KOPT-K1 (cell line): ENCODE results near the gene OGFOD2.
"Not testable (repeated sequence)": the region's sequence is repeated elsewhere in the genome, so short reads cannot be mapped to it uniquely, and the experiment has no call there.

ENCODE experiments used
- H3K27ac ChIP-seq: fragments of 200-600 bp; sonication (generic); 2 replicates; pipeline ENCODE4 v1.5.1; 2016; ENCODE audit warnings: antibody characterized with exemption, mild to moderate bottlenecking, low read depth, low read length; ENCODE audit not compliant: poor library complexity, severe bottlenecking
- H3K36me3 ChIP-seq: fragments of 200-600 bp; sonication (generic); 2 replicates; pipeline ENCODE4 v1.5.1; 2017; ENCODE audit warnings: antibody characterized with exemption, mild to moderate bottlenecking, low read length, moderate library complexity; ENCODE audit not compliant: insufficient read depth
- H3K9me3 ChIP-seq: fragments of 200-600 bp; sonication (generic); 2 replicates; pipeline ENCODE4 v1.5.1; 2017; ENCODE audit warnings: antibody characterized with exemption, low read length, mild to moderate bottlenecking; ENCODE audit not compliant: insufficient read depth, poor library complexity, severe bottlenecking

Gene OGFOD2

GRCh38 chr12:123013185-123014095 lies 38.4 kb downstream of the OGFOD2 start:
- H3K27ac ChIP-seq, result no peak overlapping the region
- H3K9me3 ChIP-seq, result no peaks in the 10 kb centered on the region
- peaks cover 65% of the 10 kb centered on the region for H3K36me3 ChIP-seq

DNA sequence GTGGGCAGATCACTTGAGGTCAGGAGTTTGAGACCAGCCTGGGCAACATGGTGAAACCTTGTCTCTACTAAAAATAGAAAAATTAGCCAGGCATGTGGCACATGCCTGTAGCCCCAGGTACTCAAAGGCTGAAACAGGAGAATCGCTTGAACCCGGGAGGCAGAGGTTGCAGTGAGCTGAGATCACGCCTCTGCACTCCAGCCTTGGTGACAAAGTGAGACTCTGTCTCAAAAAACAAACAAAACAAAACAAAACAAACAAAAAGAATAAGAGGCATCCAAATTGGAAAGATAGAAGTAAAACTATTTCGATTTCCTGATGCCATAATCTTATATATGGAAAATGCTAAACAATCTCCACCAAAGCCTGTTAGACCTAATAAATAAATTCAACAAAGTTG lies 39.4 kb downstream of the OGFOD2 start:
- H3K36me3 ChIP-seq, result peaks cover 54% of the 10 kb centered on the region
- not testable (repeated sequence) for H3K9me3 ChIP-seq

DNA sequence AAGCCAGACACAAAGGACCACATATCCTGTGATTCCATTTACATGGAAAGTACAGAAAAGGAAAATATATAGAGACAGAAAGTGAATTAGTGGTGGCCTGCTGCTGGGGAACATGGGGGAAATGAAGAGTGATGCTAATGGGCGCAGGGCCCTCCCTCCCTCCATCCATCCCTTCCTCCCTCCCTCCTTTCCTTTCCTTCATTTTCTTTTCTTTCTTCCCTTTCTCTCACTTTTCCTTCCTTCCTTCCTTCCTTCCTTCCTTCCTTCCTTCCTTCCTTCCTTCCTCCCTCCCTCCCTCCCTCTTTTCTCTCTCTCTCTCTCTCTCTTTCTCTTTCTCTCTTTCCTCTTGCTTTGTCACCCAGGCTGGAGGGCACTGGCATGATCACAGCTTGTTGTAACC lies 42.7 kb downstream of the OGFOD2 start:
- Histone ChIP-seq H3K27ac (no peak overlapping the region), H3K9me3 (no peaks in the 10 kb centered on the region), H3K36me3 (peaks cover 45% of the 10 kb centered on the region)

More for the DNA sequence above, 39.4 kb downstream of the OGFOD2 start:
- H3K27ac ChIP-seq, result not testable (repeated sequence)

- H3K27ac ChIP-seq, result no peak overlapping the region
- H3K9me3 ChIP-seq, result no peaks in the 10 kb centered on the region
Observed at GRCh38 chr12:123019841-123020138, 44.7 kb downstream of the OGFOD2 start.

DNA sequence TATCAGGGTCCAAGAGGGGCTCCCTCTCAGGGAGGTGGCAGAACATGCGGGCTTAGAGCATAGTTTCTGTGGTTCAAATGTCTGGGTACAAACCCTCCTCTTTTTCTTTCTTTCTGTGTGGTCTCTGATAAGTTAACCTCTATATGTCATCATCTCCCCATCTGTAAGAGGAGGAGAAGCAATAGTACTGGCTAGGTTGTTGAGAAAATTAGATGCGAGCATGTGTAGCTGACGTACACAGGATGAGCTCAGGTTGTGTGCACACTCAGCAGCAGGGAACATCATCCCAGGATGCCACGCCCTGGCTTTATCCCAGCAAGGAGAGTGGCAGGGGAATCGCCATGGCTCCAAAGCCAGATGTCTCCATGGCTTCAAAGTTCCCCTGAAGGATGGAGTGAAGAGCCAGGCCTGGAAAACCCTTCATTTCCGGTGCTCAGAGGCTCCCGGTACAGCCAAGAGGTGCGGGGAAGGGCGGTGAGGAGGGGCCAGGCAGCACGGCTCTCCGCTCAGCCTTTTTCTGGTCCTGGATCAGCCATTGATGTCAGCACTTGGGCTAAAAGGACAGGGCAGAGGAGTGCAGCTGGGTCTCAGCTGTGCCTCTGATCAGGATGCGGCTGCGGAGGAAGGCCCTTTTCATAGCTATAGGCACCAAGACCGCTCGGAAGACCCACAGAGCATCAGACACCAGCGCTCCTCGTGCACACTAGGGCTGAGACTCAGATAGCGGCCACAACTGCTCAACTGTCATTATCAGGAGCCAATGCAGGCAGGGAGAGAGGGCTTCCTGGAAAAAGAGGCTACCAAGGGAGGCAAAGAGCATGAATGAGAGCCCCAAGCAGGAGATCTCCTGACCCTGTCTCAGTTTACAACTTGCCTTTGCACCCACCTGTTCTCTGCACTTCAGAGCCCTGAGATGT lies 46.9 kb downstream of the OGFOD2 start:
- no peaks in the 10 kb centered on the region for H3K9me3 ChIP-seq
- H3K36me3 ChIP-seq, result peaks cover 57% of the 10 kb centered on the region
- H3K27ac ChIP-seq, result no peak overlapping the region

More at GRCh38 chr12:123019841-123020138, 44.7 kb downstream of the OGFOD2 start:
- H3K36me3 ChIP-seq, result peaks cover 41% of the 10 kb centered on the region

DNA sequence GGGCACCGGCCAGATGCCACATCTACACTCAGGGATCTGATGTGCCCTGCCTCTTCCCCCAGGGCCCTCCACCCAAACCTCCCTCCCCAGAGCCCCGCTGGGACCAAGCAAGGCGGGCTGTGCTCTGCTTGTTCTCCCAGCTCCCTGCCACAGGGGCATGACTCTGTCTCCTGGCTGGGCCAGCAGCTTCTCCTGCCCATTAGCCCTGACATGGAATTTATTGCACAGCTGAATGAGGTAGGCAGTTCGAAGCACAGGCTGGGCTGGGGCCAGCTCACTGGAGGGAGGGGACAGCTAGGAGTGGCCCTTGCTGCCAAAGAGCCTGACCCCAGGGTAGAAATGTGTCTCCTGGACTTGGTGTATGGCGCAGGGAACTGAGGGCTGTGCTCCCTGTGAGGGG lies 47.8 kb downstream of the OGFOD2 start:
- Histone ChIP-seq H3K36me3 (peaks cover 66% of the 10 kb centered on the region), H3K27ac (no peak overlapping the region), H3K9me3 (no peaks in the 10 kb centered on the region)

DNA sequence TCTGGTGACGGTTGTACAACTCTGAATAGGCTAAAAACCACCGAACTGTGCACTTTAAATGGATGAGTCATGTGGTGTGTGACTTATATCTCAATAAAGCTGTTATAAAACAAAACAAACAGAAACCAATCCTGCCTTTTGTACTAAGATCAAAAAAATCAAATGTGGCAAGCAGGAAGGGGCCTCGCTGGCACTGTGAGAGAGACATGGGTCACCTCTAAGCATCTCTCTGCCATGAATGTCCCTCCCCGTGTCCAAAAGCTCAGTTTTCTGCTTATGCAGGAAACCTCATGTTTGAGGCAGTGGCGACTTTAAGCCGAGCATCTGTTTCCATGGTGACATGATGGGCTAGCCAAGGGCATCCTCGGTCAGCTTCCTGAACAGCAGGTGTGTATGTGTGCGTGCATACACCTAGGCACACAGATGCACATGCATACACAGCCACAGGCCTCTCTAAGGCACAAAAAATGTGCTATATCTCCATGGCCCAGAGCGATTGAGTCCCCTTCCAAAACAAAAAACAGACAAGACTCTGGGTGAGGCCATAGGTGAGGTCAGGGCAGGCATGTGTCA lies 49.9 kb downstream of the OGFOD2 start:
- Histone ChIP-seq H3K36me3 (peaks cover 87% of the 10 kb centered on the region), H3K9me3 (no peaks in the 10 kb centered on the region), H3K27ac (no peak overlapping the region)

DNA sequence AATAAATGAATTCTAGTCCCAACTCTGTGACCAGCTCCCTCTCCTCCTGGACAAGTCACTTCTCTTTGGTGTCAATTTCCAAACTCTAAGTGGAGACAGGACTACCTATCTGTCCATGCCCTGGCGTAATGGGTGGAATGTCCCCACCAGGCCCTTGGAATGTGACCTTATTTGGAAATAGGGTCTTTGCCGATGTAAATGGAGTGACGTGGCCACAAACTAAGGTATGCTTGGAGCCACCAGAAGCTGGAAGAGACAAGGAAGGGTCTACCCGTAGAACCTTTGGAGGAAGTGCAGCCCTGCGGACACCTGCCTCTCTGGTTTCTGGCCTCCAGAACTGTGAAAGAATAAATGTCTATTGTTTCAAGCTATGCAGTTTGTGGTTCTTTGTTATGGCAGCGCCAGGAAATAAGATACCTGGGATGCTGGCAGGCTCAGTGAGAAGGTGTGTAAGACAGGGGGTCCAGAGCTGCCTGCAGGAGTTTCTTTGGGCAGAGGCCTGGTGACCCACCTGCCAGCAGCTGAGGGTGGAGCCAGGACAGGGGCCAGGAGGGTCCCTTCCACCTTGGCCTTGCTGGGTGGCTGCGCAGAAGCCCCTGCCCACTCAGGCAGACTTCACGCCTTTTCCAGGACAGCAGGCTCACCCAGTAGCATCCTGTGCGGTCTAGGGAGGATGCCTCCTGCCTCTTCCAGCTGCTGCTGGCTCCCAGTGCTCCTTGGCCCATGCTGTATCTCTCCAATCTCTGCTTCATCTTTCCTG lies 51.2 kb downstream of the OGFOD2 start:
- Histone ChIP-seq H3K9me3 (no peaks in the 10 kb centered on the region), H3K36me3 (peaks cover 90% of the 10 kb centered on the region), H3K27ac (no peak overlapping the region)

GRCh38 chr12:123027726-123028445 lies 52.8 kb downstream of the OGFOD2 start:
- Histone ChIP-seq H3K36me3 (peaks cover 90% of the 10 kb centered on the region), H3K9me3 (no peaks in the 10 kb centered on the region), H3K27ac (no peak overlapping the region)

- Histone ChIP-seq H3K27ac (no peak overlapping the region), H3K9me3 (no peaks in the 10 kb centered on the region), H3K36me3 (peaks cover 90% of the 10 kb centered on the region)
Observed at GRCh38 chr12:123028475-123028874, 53.4 kb downstream of the OGFOD2 start.

- Histone ChIP-seq H3K9me3 (no peaks in the 10 kb centered on the region), H3K36me3 (peaks cover 94% of the 10 kb centered on the region), H3K27ac (no peak overlapping the region)
Observed at GRCh38 chr12:123029550-123029949, 54.5 kb downstream of the OGFOD2 start.
